Measurements from ENCODE around the gene PARP11.

GRCh38 chr12:3885277-3886094 is 12.3 kb upstream of the PARP11 start:
- TF ChIP-seq ATF3 (CRISPR knock-in tag; conservative IDR thresholded peaks at IDR 0.05), result no peak
- peak; percentile 57; the same call in 1 of the 2 replicates for TF ChIP-seq CTCF (IDR thresholded peaks at IDR 0.05)

Measured in WTC11 (cell line).